Measurements from ENCODE around the gene ZNF225.
"Not testable (repeated sequence)": the region's sequence is repeated elsewhere in the genome, so short reads cannot be mapped to it uniquely, and the experiment has no call there.

Gene ZNF225

DNA sequence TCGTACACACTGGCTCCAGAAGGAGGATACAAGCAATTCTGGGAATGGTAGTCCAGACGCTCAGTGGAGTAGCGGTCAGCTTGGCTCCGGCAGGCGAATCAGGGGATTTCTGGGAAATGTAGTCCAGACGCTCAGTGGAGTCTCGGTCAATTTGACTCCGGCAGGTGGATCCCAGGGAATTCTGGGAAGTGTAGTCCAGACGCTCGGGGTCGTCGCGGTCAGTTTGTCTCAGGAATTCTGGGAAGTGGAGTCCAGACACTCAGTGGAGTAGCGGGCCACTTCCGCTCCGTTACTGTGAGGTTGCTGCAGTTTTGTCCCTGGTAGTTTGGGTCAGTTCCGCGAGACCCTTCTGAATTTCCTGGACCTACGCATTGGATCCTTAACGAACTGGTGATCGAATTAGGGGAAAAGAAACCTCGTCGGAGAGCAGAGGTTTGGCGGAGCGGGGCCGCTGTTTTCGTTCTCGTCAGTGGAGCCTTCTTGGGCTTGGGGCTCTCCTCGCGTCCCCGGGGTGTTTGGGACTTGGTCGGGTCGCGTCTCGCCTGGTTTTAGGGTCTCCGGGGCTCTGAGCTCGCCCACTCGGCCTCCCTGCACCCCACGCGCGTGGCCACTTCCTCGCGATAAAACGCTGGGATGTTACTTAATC is at the start of gene ZNF225:
Gene ZNF225, plus strand, starts transcription at position 262 of the 646 bp plus-strand sequence. CDS start 2,429 bp downstream, outside the sequence.
- peak; percentile 97 for DNase-seq (ENCODE audit: low read depth in 2 of 2)

DNA sequence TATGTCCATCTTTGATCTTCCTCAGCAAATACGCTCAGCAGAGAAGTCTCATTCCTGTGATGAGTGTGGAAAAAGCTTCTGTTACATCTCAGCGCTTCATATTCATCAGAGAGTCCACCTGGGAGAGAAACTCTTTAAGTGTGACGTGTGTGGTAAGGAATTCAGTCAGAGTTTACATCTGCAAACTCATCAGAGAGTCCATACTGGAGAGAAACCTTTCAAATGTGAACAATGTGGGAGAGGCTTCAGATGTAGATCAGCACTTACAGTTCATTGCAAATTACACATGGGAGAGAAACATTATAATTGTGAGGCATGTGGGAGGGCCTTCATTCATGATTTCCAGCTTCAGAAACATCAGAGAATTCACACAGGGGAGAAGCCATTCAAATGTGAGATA is 46.9 kb upstream of the ZNF225 start:
- DNase-seq (ENCODE audit: low read depth in 2 of 2) = no peak

DNA sequence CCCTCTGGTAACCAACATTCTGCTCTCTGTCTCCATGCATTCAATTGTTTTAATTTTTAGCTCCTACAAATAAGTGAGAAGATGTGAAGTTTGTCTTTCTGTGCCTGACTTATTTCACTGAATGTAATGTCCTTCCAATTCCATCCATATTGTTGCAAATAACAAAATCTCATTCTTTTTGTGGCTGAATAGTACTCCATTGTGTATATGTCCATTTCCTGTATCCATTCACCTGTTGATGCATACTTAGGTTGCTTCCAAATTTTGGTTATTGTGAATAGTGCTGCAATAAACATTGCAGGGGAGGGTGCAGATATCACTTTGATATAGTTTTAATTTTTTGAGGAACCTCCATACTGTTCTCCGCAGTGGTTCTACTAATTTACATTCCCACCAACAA is 43.8 kb upstream of the ZNF225 start:
- DNase-seq (ENCODE audit: low read depth in 2 of 2) = no peak

DNA sequence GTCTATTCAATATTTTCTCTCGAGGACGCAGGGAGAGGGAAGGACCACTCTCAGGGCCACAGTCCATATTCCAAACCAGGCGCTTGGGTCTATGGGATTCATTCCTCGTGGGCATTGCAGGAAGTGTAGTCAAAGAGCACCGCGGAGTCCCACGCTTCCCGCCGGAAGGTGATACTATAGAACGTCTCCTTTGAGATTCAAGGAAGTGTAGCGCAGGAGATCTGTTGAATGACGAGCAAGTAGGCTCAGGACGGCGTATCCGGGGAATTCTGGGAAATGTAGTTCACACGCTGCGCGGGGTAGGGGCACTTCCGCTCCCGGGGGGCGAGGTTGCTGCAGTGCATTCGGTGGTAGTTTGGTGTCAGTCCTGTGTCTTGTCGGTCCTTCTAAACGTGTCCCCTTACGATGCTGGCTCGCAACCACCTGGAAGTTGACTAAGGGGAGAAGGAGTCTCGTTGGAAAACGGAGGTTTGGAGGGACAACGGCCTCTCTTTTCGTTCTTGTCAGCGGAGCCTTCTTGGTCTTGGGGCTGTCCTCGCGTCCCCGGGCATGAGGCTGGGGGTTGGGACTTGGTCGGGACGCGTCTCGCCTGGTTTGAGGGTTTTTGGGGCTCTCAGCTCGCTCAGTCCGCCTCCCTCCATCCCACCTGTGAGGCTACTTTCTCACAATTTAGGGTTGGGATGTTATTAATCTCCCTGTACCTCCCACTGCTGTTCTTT is 41.2 kb upstream of the ZNF225 start, which contains the start of gene ZNF284:
Gene ZNF284, plus strand, starts transcription at position 336 of the 719 bp plus-strand sequence. CDS start 4,231 bp downstream, outside the sequence.
- DNase-seq (ENCODE audit: low read depth in 2 of 2) = peak; percentile 80

DNA sequence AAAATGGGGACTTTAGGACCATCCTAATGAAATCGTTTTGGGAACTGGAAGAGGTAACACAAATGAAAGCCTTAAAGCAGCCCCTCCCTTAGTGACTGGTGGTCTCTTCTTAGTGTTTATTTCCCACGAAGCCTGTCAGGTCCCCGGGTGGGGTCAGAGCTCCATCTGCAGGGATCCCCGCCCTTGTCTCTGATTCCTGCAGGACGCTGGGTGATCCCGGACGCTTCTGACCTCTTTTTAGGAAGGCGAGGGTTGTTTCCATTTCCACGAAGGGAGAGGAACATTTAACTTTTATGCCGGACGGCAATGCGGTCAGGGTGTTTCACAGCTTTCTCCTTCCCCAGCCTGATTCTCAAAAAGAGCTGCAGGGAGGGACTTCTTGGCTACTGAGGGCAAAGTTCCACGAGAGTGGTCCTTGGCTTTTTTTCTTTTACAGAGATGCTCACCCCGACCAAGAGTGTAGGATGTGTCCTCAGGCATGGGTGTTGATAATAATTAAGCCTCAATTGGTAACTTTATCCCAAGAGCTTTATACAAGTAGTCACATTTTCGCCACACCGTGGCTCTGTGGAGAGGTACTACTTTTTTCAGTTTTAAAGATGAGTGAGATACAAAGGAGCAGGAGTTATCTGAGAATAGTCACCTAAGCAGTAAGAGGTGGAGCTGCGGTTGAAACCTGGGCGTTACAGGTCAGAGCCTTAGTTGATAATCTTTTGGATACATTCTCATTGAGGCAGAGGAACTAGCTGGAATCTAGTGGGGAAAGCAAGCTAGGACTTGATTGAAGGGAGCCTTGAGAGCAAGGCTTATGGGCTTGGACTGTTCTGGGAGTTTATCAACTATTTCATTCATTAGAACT is 40.4 kb upstream of the ZNF225 start:
- no peak for DNase-seq (ENCODE audit: low read depth in 2 of 2)

DNA sequence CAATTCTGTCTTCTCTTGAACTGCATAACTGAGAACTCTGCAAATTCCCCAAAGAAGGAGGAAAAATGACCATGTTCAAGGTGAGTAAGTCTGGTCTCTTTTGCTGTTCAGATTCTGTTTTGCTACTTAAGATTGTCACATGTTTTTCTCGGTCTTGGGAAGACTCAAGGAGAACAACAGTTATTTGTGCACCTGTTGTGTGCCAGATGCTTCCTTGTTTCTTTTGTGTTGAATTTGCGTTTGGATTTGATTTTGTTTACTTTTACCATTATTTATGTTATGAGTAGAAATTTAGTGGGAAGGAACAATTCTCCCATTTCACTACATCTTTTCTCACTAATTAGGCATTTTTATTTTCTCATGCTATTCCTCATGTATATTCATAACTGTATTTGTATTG is 36.9 kb upstream of the ZNF225 start:
- no peak for DNase-seq (ENCODE audit: low read depth in 2 of 2)

DNA sequence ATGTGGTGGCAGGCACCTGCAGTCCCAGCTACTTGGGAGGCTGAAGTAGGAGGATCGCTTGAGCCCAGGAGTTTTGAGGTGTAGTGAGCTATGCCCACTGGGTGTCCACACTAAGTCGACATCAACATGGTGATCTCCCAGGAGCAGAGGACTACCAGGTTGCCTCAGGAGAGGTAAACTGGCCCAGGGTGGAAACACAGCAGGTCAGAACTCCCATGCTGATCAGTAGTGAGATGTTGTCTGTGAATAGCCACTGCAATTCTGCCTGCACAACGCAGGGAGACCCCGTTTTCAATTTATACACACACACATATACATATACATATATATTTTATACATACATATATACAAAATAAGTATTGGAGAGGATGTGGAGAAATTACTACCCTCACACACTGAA is 21.1 kb upstream of the ZNF225 start:
- DNase-seq (ENCODE audit: low read depth in 2 of 2) = no peak

DNA sequence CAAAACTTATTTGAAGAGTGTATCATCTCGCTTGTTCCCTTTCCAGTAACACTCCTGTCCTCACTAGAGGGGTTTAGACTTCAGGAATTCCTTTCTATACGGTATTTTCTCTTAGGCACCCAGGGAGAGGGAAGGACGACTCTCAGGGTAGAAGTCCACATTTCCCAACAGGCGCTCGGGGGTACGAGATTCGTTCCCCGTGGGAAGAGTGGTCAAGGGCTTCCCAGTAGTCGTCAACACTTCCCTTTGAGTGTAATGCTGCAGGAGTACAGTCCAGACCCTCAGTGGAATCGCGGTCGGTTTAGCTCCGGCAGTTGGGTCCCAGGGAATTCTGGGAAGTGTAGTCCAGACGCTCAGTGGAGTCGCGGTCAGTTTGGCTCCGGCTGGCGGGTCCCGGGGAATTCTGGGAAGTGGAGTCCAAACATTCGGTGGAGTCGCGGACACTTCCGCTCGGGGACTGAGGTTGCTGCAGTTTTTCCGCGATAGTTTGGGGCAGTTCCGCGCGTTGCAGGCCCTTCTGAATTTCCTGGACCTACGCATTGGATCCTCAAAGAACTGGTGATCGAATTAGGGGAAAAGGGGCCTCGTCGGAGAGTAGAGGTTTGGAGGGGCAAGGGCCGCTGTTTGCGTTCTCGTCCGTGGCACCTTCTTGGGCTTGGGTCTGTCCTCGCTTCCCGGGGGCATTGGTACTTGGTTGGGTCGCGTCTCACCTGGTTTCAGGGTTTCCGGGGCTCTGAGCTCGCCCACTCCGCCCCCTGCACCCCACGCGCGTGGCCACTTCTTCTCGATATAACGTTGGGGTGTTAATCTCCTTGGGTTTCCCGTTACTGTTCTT is 19.1 kb upstream of the ZNF225 start, which contains the start of gene ZNF224:
Gene ZNF224, plus strand, starts transcription at position 431 of the 835 bp plus-strand sequence. CDS start 3,513 bp downstream, outside the sequence.
- DNase-seq (ENCODE audit: low read depth in 2 of 2) = peak; percentile 82 to 83

DNA sequence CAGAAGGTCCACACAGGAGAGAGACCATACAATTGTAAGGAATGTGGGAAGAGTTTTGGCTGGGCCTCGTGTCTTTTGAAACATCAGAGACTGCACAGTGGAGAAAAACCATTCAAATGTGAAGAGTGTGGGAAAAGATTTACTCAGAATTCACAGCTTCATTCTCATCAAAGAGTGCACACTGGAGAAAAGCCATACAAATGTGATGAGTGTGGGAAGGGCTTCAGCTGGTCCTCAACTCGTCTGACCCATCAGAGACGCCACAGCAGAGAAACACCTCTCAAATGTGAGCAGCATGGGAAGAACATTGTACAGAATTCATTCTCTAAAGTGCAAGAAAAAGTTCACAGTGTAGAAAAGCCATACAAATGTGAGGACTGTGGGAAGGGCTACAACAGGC is 5.4 kb upstream of the ZNF225 start:
- DNase-seq (ENCODE audit: low read depth in 2 of 2) = no peak

DNA sequence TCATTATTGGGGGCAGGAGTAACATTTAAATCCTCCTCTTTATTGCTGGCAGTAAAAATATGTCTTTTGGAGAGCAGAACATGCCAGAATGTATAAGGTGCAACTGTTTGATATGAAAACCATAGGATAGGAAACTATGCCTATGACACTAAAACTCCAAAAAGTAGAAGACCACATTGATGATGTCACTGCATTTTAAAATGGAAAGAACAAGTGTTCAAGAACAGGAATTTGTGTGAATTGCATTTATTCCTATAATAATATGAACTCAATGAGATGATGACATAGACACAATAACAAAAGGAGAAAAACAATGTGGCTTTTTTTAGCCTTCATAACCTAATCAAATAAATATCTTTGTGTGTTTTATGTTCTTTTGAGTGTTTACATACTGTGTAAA is 3.7 kb upstream of the ZNF225 start:
- DNase-seq (ENCODE audit: low read depth in 2 of 2) = no peak

DNA sequence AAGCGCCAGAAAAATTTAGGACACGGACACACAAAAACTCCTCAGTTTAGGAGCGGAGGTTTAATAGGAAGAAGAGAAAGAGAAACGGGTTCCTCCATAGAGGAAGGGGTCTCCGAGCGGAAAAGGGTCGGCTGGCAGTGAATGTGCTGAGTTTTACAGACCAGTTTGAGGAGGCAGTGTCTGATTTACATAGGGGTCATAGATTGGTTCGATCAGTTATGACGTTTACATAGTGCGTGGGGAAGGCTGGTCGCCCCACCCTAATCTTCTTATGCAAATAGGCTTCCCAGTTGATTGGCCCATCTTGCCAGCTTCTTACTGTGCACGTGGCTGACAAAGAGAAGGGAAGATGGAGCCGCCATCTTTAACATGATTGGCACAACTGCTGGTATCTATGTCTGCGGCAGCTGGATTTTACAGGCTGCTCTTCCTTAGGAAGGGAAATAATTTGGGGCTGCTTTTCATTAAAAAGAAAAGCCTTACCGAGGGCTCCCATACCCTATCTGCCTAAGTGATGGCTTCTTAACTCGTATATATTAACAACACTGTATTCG is 1.2 kb upstream of the ZNF225 start:
- peak; percentile 51 to 60 for DNase-seq (ENCODE audit: low read depth in 2 of 2)

DNA sequence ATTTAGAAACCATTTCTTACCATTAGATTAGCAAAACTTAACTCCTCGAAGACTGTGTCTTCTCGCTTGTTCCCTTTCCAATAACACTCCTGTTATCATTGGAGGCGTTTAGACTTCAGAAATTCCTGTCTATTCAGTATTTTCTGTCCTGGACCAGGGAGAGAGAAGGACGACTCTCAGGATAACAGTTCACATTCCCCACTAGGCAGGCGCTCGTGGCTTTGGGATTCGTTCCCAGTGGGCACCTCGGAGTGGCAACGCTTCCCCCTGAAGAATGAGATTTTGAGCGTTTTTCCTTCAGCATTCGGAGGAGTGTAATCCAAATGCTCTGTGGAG is 429 bp upstream of the ZNF225 start:
- no peak for DNase-seq (ENCODE audit: low read depth in 2 of 2)

DNA sequence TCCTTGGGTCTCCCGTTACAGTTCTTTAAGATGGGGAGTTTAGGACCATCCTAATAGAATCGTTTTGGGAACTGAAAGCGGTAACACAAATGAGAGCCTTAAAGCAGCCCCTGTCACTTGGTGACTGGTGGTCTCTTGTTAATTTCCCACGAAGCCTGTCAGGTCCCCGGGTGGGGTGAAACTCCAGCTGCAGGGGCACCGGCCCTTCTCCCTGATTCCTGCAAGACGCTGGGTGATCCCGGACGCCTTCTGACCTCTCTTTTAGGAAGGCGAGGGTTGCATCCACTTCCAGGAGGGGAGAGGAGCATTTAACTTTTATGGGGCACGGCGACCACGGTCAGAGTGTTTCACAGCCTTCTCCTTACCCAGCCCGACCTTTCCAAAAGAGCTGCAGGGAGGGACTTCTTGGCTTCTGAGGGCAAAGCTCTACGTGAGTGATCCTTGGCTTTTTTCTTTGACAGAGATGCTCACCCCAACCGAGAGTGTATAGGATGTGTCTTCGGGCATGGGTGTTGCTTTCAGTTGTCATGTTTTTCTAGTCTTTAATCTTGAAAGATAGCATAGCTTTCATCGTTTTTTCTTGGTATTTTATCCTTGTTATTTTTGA is 688 bp downstream of the ZNF225 start:
- no peak for DNase-seq (ENCODE audit: low read depth in 2 of 2)

DNA sequence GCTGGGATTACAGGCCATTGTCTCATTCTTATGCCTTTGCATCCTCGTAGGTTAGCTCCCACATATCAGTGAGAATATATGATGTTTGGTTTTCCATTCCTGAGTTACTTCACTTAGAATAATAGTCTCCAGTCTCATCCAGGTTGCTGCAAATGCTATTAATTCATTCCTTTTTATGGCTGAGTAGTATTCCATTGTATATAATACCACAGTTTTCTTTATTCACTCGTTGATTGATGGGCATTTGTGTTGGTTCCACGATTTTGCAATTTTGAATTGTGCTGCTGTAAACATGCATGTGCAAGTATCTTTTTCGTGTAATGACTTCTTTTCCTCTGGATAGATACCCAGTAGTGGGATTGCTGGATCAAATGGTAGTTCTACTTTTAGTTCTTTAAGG is 8.0 kb downstream of the ZNF225 start:
- DNase-seq (ENCODE audit: low read depth in 2 of 2) = not testable (repeated sequence)

DNA sequence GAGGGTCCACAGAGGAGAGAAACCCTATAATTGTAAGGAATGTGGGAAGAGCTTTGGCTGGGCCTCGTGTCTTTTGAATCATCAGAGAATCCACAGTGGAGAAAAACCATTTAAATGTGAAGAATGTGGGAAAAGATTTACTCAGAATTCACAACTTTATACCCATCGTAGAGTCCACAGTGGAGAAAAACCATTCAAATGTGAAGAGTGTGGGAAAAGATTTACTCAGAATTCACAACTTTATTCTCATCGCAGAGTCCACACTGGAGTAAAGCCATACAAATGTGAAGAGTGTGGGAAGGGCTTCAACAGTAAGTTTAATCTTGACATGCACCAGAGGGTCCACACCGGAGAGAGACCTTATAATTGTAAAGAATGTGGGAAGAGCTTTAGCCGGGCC is 18.8 kb downstream of the ZNF225 start:
- DNase-seq (ENCODE audit: low read depth in 2 of 2) = no peak

DNA sequence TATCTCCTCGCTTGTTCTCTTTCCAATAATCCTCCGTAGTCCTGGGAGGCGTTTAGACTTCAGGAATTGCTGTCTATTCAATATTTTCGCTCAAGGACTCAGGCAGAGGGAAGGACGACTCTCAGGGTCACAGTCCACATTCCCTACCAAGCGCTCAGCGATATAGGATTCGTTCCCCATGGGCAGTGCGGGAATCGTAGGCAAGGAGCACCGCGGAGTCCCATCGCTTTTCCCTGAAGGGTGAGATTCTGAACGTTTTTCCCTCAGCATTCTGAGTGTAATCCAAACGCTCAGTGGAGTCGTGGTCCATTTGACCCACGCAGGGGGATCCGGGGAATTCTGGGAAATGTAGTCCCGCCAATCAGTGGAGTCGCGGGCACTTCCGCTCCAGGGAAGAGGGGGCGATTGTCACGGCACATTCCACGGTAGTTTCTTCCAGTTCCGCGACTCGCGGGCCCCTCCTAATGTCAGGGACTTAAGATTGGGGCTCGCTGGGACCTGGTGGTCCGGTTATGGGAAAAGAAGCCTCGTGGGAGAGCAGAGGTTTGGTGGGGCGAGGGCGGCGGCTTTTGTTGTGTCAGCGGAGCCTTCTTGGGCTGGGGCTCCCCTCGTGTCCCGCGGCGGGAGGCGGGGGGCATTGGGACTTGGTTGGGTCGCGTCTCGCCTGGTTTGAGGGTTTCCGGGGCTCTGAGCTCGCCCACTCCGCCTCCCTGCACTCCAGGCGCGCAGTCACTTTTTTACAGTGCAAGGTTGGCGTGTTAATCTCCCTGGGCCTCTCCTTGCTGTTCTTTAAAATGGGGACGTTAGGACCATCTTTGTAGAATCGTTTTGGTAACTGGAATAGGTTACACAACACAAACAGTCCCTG is 28.2 kb downstream of the ZNF225 start, which contains the start of gene ZNF234:
Gene ZNF234, plus strand, starts transcription at position 364 of the 868 bp plus-strand sequence. CDS start 3,079 bp downstream, outside the sequence.
- peak; percentile 57 to 61 for DNase-seq (ENCODE audit: low read depth in 2 of 2)

DNA sequence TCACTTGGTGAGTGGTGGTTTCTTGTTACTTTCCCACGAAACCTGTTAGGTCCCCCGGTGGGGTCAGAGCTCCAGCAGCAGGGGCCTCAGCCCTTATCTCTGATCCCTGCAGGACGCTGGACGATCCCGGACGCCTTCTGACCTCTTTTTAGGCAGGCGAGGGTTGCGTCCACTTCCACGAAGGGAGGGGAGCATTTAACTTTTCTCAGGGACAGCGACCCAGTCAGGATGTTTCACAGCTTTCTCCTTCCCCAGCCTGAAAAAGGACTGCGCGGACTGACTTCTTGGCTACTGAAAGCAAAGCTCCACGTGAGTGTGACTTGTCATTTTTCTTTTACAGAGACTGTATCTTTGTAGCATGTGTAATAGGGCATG is 28.8 kb downstream of the ZNF225 start:
- DNase-seq (ENCODE audit: low read depth in 2 of 2) = no peak

DNA sequence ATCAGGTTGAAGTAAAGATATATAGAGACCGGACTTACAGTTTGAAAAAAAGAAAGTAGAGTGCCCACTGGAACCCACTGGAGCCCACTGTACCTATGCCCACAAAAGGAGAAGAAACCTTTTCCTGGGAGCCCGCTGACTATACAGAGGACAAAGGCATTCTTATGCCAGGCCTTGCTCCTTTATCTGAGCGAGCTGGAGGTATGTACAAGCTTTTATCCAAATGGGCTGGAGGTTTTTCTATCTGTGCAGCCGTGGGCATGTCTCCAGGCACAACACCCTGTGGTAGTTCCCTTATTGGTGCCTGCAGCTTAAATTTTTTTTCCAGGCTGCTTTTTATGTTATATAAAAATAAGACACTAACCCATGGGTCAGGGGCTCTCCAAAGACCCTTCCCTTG is 36.6 kb downstream of the ZNF225 start:
- no peak for DNase-seq (ENCODE audit: low read depth in 2 of 2)

DNA sequence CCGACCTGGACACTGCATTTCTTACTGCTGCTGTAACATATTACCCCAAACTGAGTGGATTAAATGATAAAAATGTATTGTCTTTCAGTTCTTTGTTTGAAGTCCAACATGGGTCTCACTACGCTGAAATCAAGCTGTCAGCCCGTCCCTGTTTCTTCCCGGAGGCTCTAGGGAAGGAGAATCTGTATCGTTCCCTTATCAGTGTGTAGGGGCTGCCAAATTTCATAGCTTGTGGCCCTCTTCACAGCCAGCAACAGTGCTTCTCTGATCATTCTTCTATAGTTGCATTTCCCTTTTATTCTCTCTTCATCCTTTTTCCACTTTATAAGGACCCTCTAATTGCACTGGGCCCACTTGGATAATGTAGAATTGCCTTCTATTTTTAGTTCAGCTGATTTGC is 38.3 kb downstream of the ZNF225 start:
- no peak for DNase-seq (ENCODE audit: low read depth in 2 of 2)

DNA sequence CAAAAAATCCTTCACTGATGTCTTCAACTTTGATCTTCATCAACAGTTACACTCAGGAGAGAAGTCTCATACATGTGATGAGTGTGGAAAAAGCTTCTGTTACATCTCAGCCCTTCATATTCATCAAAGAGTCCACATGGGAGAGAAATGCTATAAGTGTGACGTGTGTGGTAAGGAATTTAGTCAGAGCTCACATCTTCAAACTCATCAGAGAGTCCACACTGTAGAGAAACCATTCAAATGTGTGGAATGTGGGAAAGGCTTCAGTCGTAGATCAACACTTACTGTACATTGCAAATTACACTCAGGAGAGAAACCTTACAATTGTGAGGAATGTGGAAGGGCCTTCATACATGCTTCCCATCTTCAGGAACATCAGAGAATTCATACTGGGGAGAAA is 43.3 kb downstream of the ZNF225 start:
- DNase-seq (ENCODE audit: low read depth in 2 of 2) = no peak

All from fibroblast of skin of left quadriceps (primary cell).